ENCODE results near the gene CCM2L. TPM values are rescaled to one million over a fixed set of nuclear protein-coding genes. Genes with fewer than 3 reads are reported as not detected.

CCM2L gene
- polyA plus RNA-seq, 1 donor (not counting 4 experiments of a cell fraction or from before 2014, with no cell fraction given) = not detected

- Histone ChIP-seq H3K9me1 (ENCODE audit: control insufficient read depth, extremely low read depth, insufficient read depth, low read length) (no peaks in the 10 kb centered on the region), H3K9ac (ENCODE audit: control insufficient read depth, extremely low read depth, insufficient read depth, low read length) (no peak overlapping the region), H3K4me3 (ENCODE audit: control insufficient read depth in 2 of 3, extremely low read depth in 1 of 3, insufficient read depth in 2 of 3, low read depth in 1 of 3, low read length in 3 of 3) (no peak overlapping the region), H3K9me3 (ENCODE audit: control insufficient read depth, low read depth, low read length) (no peaks in the 10 kb centered on the region), H3K79me2 (ENCODE audit: control insufficient read depth, insufficient read depth, low read length) (no peaks in the 10 kb centered on the region), H3K36me3 (ENCODE audit: control insufficient read depth in 2 of 2, extremely low read depth in 1 of 2, insufficient read depth in 2 of 2, low read length in 2 of 2) (no peaks in the 10 kb centered on the region), H3K4me2 (ENCODE audit: control insufficient read depth, extremely low read depth, insufficient read depth, low read depth, low read length) (no peak overlapping the region), H2AFZ (ENCODE audit: control insufficient read depth, low read length) (no peak overlapping the region), H4K20me1 (ENCODE audit: control insufficient read depth, extremely low read depth, insufficient read depth, low read length) (no peaks in the 10 kb centered on the region), H3K27me3 (ENCODE audit: control insufficient read depth, extremely low read depth, insufficient read depth, low read length) (peaks cover 14% of the 10 kb centered on the region), H3K27ac (ENCODE audit: control insufficient read depth, insufficient read depth, low read length) (no peak overlapping the region), H3K4me1 (ENCODE audit: control insufficient read depth, extremely low read depth, insufficient read depth, low read length) (no peaks in the 10 kb centered on the region)
- TF ChIP-seq, protein P1, sequence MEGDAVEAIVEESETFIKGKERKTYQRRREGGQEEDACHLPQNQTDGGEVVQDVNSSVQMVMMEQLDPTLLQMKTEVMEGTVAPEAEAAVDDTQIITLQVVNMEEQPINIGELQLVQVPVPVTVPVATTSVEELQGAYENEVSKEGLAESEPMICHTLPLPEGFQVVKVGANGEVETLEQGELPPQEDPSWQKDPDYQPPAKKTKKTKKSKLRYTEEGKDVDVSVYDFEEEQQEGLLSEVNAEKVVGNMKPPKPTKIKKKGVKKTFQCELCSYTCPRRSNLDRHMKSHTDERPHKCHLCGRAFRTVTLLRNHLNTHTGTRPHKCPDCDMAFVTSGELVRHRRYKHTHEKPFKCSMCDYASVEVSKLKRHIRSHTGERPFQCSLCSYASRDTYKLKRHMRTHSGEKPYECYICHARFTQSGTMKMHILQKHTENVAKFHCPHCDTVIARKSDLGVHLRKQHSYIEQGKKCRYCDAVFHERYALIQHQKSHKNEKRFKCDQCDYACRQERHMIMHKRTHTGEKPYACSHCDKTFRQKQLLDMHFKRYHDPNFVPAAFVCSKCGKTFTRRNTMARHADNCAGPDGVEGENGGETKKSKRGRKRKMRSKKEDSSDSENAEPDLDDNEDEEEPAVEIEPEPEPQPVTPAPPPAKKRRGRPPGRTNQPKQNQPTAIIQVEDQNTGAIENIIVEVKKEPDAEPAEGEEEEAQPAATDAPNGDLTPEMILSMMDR (optimal IDR thresholded peaks at IDR 0.05 in 1 of 3, IDR thresholded peaks at IDR 0.05 in 1 of 3, conservative IDR thresholded peaks at IDR 0.05 in 1 of 3; ENCODE audit: extremely low read depth in 1 of 3, insufficient read depth in 2 of 3, low read length in 3 of 3) = no peak
- no peak for TF ChIP-seq EZH2 (IDR thresholded peaks at IDR 0.05; ENCODE audit: low read length)
- DNase-seq (ENCODE audit: low read depth, low spot score) = no peak
- FAIRE-seq = no peak
- dilution Hi-C loops (cut with MboI; ENCODE audit: extremely low pct_ligation_motif_present, low sequenced_read_pairs) = no loop called here
These were observed 52.5 kb downstream of the CCM2L start for GRCh38 chr20:32062776-32063170.

DNA sequence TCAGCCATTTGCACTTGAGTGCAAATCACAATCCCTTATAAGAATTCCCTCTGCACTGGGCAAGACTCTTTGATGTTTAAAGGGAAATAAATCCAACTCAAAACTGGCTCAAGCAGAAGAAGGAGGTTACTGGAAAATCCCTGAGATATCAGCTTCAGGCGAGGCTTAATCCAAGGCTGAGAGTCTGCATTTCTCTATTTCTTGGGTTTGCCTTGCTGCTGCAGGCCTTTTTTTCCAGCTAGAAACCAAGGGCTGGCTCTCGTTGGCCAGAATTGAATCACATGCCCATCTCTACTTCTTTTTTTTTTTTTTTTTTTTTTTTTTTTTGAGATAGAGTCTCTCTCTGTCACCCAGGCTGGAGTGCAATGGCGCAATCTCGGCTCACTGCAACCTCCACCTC is 53.5 kb downstream of the CCM2L start:
- Histone ChIP-seq H2AFZ (ENCODE audit: control insufficient read depth, low read length) (no peak overlapping the region), H3K4me3 (ENCODE audit: control insufficient read depth in 2 of 3, extremely low read depth in 1 of 3, insufficient read depth in 2 of 3, low read depth in 1 of 3, low read length in 3 of 3) (no peak overlapping the region), H3K9ac (ENCODE audit: control insufficient read depth, extremely low read depth, insufficient read depth, low read length) (no peak overlapping the region), H3K36me3 (ENCODE audit: control insufficient read depth in 2 of 2, extremely low read depth in 1 of 2, insufficient read depth in 2 of 2, low read length in 2 of 2) (no peaks in the 10 kb centered on the region), H4K20me1 (ENCODE audit: control insufficient read depth, extremely low read depth, insufficient read depth, low read length) (no peaks in the 10 kb centered on the region), H3K4me2 (ENCODE audit: control insufficient read depth, extremely low read depth, insufficient read depth, low read depth, low read length) (no peak overlapping the region), H3K9me1 (ENCODE audit: control insufficient read depth, extremely low read depth, insufficient read depth, low read length) (no peaks in the 10 kb centered on the region), H3K4me1 (ENCODE audit: control insufficient read depth, extremely low read depth, insufficient read depth, low read length) (no peaks in the 10 kb centered on the region), H3K27ac (ENCODE audit: control insufficient read depth, insufficient read depth, low read length) (no peak overlapping the region), H3K79me2 (ENCODE audit: control insufficient read depth, insufficient read depth, low read length) (no peaks in the 10 kb centered on the region), H3K27me3 (ENCODE audit: control insufficient read depth, extremely low read depth, insufficient read depth, low read length) (peaks cover 8% of the 10 kb centered on the region), H3K9me3 (ENCODE audit: control insufficient read depth, low read depth, low read length) (no peaks in the 10 kb centered on the region)
- TF ChIP-seq EZH2 (IDR thresholded peaks at IDR 0.05; ENCODE audit: low read length) = no peak
- TF ChIP-seq, protein P1 (optimal IDR thresholded peaks at IDR 0.05 in 1 of 3, IDR thresholded peaks at IDR 0.05 in 1 of 3, conservative IDR thresholded peaks at IDR 0.05 in 1 of 3; ENCODE audit: extremely low read depth in 1 of 3, insufficient read depth in 2 of 3, low read length in 3 of 3) = no peak
- dilution Hi-C loops (cut with MboI; ENCODE audit: extremely low pct_ligation_motif_present, low sequenced_read_pairs) = no loop called here
- FAIRE-seq = no peak
- DNase-seq (ENCODE audit: low read depth, low spot score) = no peak
